Islet precursor cell (in vitro differentiated cells): ENCODE data around the gene RPL23.

ENCODE experiments used
- DNase-seq: peaks from one replicate; pipeline ENCODE4 v3.0.0-alpha.2; 2018

The RPL23 gene

DNA sequence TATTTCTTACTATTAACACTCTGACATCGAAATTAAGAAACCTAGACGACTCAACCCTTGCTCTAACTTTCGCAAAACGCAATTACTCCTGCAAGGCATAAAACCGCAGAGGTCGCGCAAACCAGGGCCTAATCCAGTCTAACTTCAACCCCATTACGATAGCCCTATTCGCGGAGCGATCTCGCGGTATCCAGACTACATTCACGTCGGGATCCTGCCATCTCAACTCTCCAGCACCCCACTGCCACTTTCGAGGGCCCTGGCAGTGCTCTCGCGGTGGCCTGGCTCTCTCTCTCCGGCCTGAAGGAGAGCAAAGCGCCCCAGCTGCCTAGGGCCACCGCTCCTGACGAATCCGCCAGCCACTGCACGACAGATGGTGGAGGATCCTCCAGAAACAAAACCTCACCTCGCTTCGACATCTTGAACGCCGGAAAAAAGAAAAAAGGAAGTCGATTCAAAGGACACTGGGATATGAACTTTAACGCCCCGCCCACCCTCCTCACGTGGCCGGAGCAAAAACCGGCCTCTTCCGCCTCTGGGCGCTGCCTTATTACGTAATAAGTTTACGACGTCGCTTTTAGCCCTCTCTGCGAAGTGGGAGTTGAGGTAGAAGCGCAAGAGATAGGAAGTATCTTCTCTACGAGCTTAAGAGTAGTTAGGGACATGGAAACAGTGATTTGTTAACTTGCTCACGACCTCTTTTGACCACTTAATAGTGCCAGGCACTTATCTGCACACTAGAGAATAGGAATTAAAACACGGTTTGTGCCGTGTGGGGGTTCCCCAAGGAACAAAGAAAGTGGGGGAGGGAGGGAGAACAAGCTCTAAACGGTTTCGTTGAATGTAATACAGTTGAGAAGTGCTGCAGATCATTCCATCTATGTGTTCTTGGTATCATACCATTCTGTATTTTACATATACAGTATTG lies at the start of gene RPL23:
Gene RPL23, minus strand, starts transcription at position 430 of the 928 bp plus-strand sequence. Its CDS starts 11 bp downstream, at position 419.
- DNase-seq, result peak; percentile 99

DNA sequence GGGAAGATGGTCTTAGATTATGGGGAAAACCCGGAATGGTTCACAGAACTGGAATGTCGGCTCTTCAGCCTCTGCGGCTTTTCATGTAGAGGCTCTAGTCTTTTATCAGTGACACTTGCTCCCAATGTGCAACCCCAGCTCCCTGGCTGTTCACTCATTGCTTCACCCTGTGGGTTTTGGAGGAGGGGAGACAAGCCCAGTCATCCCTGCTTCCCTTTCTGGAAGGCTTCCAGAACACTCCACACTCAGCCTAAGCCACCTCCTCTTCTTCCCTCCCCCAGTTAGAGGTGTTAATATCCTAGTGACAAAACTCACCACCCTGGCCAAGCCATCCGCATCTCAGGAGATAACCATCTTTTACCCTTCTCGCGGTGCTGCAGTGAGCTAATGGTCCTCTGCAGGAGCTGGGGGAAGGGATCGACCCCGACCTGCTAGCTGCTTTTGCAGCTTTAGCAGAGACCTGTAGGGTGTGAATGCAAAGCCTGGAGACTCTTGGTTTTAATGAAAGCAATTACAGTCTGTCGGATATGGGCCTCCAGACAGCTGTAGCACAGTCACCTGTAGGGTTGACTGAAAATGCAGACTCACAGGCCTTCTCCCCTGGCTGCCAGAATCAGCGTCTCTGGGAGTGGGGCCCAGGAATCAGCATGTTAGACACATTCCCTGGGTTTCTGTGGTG lies 47.6 kb upstream of the RPL23 start:
- peak; percentile 88 for DNase-seq

DNA sequence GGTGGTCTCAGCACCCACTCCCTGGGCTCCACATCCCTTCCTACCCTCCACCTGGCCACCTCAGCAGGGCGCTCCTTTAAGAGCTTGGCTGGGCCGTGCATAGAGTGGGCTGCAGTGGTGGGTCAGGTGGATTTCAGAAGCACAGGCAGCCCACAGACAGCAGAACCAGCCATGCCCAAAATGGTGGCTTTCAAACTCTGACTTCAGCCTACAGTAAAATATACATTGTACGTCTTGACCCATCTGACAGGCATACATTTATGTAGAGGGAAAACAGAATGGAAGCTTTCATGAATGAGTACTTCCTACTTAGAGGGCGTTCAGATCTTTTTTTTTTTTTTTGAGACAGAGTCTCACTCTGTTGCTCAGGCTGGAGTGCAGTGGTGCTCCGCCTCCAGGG lies 45.9 kb upstream of the RPL23 start:
- no peak for DNase-seq

DNA sequence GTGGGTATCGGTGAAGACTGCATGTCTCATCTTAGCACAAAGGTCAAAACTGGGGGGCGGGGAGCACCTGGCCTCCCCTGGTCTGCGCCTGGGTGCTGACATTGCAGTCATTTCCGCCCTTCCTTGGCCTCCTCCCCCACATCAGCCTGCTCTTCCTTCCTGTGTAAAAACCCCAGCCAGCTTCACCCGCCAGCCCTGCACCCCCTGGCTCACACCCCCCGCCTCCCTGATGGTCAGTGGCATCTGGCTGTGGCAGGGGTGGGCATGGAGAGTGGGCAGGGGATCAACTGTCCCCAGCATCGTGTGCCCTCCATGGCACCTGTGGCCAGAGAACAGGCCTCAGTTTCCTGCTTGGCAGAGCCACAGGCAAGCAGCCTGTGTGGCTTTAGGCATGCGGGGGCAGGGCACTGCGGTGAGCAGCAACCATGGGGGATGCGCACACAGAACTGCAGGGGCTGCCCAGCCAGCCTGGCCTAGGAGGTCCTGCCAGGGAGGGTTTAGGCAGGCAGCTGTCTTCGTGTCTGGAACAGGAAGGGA lies 45.4 kb upstream of the RPL23 start:
- DNase-seq, result no peak

DNA sequence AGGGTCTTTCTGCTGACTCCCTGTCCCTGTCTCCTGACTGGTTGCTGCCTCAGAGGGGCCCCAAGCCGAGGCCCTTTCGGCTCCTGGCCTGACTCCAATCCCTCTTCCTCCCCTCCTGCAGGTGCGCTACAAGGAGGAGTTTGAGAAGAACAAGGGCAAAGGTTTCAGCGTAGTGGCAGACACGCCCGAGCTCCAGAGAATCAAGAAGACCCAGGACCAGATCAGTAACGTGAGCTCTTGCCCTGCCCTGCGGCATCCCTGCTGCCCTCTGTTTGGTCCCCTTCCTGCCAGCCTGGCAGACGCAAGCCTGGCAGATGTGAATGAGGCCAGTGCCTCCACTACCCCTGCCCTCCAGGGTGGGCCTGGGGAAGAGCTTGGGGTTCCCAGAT lies 44.8 kb upstream of the RPL23 start:
- no peak for DNase-seq

DNA sequence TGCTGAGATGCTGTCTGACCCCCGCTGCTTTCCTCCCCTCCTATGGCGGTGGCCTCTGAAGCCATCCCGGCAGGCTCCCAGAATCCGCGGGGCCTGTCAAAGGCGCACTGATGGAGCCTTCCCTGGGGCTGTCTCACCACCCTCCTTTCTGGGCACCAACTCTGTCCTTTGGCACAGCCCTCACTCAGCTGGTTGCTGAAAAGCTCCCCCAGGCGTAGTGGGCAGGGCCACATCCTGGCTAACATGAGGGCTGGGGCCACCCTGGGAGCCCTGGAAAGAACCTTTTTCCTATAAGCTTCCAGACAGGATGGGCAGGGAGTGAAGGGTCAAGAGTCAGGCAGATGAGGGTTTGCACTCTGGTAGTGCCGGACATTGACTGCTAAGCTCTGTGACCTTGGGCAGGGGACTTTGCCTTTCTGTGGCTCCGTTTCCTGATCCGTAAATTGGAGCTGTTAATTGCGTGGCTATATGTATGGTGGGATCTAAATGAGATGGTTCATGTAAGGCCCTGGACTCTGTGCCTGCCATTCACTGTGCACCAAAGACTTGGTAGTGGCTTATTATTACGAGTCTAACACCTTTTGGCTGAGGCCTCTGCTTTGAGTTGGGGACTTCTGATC lies 44.3 kb upstream of the RPL23 start:
- no peak for DNase-seq

DNA sequence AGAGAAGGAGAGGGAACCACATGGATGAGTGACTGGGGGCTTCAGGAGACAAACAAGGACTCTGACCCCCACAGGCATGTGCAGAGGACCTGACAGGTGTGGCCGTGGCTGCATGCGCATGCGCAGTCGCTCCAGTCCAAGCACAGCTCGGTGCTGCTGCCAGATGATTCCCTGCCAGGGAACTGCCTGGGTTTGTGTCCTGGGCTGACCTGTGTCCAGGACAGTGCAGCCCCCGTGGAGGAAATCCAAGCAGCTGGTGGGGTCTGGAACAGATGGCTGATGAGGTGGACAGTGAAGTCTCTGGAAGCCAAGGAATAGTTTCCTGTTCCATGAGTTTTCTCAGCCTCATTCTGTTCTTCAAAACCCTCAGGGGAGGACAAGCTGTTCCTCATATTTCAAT lies 43.7 kb upstream of the RPL23 start:
- no peak for DNase-seq

DNA sequence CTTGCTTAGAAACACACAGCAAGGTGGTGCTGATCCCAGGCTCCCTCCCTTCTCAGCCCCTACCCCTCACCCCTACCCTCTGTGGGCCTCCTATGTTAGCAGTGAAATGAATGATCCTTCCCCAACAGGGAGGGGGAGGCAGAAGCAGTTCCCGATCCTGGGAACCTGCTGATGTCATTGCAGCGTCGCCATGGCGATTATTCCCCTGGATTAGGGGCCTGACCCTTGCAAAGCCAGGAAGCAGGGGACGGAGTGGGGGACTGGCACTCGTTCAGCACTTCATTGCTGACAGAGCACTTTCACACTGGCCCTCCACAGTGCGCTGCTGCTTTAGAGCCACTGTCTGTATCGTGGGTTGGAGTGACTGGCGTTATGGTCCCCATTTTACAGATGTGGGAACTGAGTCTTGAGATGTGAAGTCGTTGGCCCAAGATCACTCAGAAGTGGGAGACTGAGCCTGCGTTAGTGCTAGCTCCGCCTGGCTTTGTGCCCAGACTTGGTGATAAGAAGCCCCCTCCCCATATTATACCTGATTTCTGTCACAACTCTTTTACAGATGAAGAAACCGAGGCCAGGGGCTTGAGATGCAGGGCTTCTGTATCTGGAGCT lies 42.9 kb upstream of the RPL23 start:
- peak; percentile 87 for DNase-seq

DNA sequence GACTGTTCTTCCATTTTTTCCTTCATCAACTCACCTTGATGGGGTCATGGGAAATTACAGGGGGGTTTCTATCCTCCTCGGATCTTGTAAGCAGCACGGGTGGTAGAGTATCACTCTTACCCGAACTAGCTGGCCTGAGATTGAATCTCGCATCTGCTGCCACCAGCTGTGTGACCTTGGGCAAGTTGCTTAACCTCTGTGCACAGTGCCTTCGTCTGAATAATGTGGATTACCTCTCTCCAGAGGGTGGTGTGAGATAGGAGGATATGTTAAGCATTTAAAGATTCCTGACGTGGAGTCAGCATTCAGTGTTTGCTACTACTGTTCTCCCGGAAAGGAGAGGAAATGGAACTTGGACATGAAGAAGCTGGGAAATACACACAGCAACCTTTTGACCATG lies 40.8 kb upstream of the RPL23 start:
- no peak for DNase-seq

DNA sequence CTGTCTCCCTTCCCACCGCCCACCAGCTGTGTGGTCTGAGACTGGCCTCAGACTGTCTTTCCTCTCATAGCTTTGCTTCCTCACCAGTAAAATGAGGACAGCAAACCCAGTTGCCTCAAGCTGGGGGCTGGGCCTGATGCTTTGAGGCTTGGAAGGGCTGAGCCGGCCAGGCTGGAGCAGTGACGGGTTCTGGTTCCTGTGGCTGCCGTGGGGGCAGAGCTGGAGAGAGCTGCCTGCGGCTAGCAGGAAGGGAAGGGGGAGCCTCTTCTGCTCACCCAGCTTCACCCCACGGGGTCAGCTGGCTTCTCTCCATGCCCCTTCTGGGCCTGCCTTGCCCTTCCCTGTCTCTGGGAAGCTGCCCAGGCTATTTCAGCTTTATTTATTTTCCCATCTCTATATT lies 40.1 kb upstream of the RPL23 start:
- DNase-seq, result peak; percentile 75

DNA sequence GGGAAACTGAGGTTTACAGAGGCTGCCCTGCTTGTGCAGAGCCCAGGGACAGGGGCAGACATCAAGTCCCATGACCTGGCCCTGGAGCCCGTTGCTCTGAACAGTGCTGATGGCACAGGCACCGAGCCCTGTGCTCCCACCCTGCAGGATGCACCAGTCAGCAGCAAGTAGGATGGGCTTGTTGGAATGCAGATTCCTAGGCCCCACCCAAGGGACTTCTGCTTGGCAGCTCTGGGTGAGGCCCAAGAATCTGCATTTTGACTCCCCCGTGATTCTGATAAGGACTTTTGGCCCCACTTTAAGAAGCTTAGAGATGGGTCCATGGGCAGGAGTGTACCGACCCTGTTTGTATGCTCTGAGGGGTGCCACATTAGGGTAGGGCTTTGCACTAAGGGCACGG lies 39.6 kb upstream of the RPL23 start:
- DNase-seq, result no peak

DNA sequence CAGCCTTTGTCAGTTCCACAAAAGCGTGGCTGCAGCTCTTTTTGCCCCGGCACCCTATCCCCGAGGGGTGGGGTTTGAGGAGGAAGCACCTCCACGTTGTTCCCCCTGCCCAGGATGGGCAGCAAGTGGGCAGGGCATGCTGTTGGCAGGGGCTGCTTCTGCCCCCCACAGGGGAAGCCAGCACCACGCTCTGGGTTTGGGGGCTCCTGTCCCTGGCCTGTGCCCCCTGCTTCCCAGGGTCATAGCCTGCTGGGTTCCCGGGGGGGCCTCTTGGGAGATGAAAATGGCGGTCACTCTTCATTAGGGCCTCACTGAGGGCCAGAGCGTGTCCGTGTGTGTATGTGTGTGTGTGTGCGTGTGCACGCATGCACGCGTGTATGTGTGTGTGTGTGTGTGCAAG lies 39.1 kb upstream of the RPL23 start:
- peak; percentile 41 for DNase-seq

DNA sequence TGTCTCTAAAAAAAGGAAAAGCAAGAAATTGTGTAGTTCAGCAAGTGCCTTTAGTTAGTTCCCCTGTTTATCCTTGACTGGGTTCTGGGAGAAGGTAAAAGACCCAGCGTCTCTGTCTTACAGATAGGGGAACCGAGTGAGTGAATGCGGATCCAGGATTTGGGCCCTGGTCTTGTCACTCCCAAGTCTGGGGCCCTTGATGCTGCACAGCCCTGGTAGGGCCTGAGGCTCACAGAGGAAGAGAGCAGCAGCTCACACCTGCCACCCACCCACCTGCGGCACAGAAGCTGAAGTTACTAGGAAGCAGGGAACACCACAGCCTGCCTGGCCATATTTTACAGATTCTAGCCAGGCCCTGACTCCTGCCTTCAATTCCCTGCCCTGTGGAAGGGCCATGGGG lies 38.6 kb upstream of the RPL23 start:
- no peak for DNase-seq

DNA sequence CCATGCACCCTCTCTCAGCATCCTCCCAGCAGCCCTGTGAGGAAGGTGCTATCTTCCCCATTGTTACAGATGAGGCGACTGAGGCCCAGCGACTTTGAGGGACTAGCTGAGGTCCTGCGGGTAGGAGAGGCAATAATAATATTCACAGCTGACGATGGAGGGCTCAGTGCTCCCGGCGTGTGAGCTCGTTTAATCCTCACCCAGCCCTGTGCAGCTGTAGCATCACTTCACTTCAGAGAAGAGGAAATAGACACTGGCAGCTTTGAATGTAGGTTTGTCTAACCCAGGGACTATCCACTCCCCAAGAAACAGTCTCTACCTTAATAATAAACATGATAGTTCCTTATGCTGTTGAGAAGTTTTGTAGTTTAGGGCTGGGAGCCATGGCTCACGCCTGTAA lies 37.9 kb upstream of the RPL23 start:
- no peak for DNase-seq

DNA sequence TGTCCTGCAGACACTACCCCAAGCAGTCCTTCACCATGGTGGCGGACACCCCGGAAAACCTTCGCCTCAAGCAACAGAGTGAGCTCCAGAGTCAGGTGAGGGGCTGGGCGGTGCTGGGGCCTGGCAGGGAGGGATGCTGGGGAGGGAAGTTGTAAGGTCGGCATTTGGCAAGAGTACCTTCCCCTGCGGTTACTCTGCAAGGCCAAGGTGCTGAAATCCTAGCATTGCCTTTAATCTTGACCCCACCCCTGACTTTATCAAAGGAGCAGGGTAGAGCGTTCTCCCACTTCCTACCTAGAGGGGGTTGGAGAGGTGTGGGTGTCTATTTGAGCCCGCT lies 36.9 kb upstream of the RPL23 start:
- DNase-seq, result no peak

DNA sequence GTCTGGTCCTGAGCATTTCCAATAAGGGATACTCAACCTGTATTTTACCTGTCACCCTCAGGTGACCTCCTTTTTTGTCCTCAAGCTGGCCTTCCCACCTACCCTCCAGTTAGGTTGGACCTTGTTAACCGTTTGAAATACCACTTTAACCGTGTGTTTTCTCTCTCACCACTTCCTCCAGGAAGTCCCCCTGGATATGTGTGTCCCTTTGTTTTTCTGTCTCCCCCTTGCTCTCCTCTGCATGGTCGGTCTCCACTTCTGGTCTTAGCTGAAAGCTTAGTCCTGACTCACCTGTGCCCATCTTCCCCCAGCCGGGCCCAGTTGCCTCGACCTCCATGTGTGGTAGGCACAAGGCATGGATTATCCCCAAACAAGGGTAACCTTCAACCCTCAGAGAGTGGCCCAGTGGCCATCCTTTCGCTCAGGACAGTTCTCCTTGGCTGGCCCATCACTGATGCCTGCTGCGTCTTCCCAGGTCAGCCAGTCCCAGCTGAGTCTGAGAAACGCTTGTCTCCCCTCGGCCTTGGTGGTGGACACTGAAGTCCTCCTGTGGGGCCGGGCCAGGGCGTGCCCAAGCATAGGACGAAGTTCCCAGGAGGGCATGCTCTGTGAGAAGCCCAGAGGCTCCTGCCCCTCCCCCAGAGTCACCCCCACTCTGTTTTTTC lies 36.4 kb upstream of the RPL23 start:
- no peak for DNase-seq

DNA sequence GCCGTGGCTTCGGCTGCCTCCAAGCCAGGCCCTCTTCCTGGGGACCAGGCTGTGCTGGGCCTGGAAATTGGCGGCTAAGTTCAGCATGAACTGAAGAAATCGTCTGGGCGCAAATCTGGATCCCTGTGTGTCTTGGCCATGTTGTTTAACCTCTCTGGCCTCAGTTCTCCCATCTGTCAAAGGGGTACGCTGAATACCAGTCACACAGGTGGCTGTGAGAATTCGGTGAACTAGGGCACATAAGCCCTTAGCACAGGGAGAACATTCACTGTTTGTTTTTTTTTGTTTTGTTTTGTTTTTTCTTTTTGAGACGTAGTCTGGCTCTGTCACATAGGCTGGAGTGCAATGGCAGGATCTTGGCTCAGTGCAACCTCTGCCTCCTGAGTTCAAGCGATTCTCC lies 35.3 kb upstream of the RPL23 start:
- no peak for DNase-seq

DNA sequence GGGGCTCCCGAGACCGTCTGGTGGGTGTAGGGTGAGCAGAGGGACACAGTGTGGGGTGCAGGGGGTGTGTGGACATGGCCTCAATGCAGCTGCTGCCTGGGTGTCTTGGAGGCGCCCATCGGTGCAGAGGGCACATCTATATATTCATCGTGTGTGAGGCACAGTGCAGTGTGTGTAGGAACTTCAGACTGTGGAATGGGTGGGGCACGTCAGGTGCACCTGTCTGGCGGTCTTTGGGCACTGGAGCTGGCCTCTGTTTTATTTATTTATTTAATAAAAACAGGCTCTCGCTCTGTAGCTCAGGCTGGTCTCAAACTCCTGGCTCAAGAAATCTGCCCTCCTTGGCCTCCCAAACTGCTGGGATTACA lies 33.1 kb upstream of the RPL23 start:
- DNase-seq, result peak; percentile 49

DNA sequence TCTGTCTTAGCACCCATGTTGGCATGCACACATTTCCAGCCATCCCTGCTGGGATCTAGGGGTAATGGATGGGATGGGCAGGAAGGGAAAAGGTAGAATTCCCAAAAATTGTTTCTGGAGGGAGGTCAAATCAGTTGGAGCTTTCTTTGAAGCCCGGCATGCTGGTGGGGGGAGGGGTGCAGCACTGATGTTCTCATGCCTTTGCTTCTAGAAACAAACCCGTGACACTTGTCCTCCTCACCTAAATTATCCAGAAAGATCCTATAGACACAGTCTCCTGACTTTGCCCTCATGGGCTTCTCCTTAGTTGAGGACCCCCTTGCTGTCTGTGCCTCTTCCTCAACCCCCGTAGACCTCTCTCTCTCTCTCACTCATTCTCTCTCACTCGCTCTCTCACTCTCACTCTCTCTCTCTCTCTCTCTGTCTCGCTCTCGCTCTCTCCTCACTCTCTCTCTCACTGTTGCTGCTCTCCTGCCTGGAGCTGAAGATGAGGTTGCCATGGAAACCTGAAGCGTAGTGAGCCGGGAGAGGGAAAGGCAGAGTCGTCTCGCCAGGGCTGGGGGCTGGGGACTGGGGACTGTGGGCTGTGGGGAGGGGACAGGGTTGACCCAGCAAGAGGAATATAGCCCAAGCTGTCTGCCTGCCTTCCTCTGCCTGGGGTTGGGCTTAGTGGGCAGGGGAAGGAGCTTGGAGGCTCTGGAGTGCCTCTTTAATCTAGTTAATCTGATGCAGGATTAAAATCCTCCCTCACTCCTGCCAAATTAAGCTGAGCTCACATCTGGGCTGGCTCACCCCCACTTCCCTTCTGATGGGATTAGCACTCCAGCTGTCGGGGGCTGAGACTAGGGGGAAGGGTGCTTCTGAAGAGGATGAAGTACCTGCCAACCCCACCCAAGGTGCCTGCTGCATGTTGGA lies 32.5 kb upstream of the RPL23 start:
- DNase-seq, result peak; percentile 79

DNA sequence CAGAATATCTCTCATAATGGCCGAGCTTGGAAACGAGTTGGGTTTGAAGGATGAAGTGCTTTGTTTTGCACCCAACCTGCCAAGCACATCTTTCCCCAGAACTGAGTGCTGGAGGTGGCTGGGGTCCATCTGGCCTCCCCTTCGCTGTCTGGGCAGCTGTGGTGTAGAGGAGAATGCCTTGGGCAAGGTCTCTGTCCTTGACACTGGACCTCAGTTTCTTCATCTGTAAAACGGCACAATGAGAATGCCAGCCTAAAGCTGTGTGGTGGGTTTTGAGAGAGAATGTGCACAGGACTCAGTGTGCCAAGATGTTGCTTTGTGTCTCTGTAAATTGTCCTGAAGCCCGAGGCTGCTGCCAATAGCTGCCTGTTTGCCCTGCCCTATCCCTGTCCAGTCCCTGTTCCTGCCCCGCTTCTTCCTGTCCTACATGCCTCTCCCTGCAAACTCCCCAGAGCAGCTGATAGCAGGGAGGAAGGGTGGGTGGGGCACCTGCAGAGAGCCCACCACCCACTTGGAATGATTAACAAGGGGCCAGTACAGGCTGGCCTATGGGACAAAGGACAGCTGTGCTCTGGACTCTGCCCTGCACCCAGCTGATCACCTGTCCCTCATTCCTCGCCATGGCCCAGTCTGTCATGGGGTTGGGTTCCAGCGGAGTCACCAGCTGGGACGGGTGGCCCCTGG lies 31.7 kb upstream of the RPL23 start:
- peak; percentile 56 for DNase-seq
